Left kidney (tissue), 2 donors: Measurements from ENCODE around the gene SMAD3. TPM values are rescaled to one million over a fixed set of nuclear protein-coding genes. Genes with fewer than 3 reads are reported as not detected.

Source experiments
- DNase-seq: peaks from one replicate; pipeline ENCODE4 v3.0.0-alpha.2; 2013
- polyA plus RNA-seq: library from polyadenylated mRNA; unstranded; fragments of 120-200 nt; gene quantifications from one replicate; pipeline ENCODE4 v1.2.1, GENCODE V29; 2013; ENCODE audit not compliant: insufficient read length

SMAD3 gene
- polyA plus RNA-seq, 1 donor = 50.8 TPM

- DNase-seq = no peak
These were observed 14.9 kb downstream of the SMAD3 start for GRCh38 chr15:67080118-67080899.

GRCh38 chr15:67080900-67081431 is 15.6 kb downstream of the SMAD3 start:
- no peak for DNase-seq

- no peak for DNase-seq
These were observed 16.7 kb downstream of the SMAD3 start for GRCh38 chr15:67082007-67082536.

- DNase-seq = no peak
These were observed 17.8 kb downstream of the SMAD3 start for GRCh38 chr15:67083135-67083762.

- no peak for DNase-seq
These were observed 19.2 kb downstream of the SMAD3 start for GRCh38 chr15:67084561-67084960.

GRCh38 chr15:67085237-67085817 is 19.9 kb downstream of the SMAD3 start:
- no peak for DNase-seq

- DNase-seq = no peak
These were observed 20.6 kb downstream of the SMAD3 start for GRCh38 chr15:67085818-67086636.

GRCh38 chr15:67086637-67086914 is 21.2 kb downstream of the SMAD3 start:
- DNase-seq = no peak

GRCh38 chr15:67087507-67088172 is 22.2 kb downstream of the SMAD3 start:
- no peak for DNase-seq

GRCh38 chr15:67089217-67090193 is 24.1 kb downstream of the SMAD3 start:
- no peak for DNase-seq

- DNase-seq = no peak
These were observed 25.1 kb downstream of the SMAD3 start for GRCh38 chr15:67090297-67091070.

GRCh38 chr15:67091071-67091979 is 25.9 kb downstream of the SMAD3 start:
- no peak for DNase-seq

- no peak for DNase-seq
These were observed 26.7 kb downstream of the SMAD3 start for GRCh38 chr15:67091980-67092677.

GRCh38 chr15:67092752-67093503 is 27.5 kb downstream of the SMAD3 start:
- no peak for DNase-seq

- no peak for DNase-seq
These were observed 28.1 kb downstream of the SMAD3 start for GRCh38 chr15:67093504-67093862.

GRCh38 chr15:67094001-67094826 is 28.8 kb downstream of the SMAD3 start:
- DNase-seq = no peak
